DND-41 (cell line): Measurements from ENCODE around the gene JSRP1.

ENCODE experiments used
- EZH2 ChIP-seq: IDR thresholded peaks from 3 replicates; pipeline ENCODE4 v1.6.1; 2012; ENCODE audit warnings: borderline replicate concordance, low read depth, mild to moderate bottlenecking, moderate library complexity, low read length, inconsistent platforms; ENCODE audit not compliant: severe bottlenecking
- TF ChIP-seq, protein P1 (sequence below): IDR thresholded peaks from 2 replicates; pipeline ENCODE4 v1.5.1; 2012; ENCODE audit warnings: borderline replicate concordance, low read length, moderate library complexity, mild to moderate bottlenecking; ENCODE audit not compliant: poor library complexity, severe bottlenecking; ENCODE audit errors: extremely low read depth

DNA sequence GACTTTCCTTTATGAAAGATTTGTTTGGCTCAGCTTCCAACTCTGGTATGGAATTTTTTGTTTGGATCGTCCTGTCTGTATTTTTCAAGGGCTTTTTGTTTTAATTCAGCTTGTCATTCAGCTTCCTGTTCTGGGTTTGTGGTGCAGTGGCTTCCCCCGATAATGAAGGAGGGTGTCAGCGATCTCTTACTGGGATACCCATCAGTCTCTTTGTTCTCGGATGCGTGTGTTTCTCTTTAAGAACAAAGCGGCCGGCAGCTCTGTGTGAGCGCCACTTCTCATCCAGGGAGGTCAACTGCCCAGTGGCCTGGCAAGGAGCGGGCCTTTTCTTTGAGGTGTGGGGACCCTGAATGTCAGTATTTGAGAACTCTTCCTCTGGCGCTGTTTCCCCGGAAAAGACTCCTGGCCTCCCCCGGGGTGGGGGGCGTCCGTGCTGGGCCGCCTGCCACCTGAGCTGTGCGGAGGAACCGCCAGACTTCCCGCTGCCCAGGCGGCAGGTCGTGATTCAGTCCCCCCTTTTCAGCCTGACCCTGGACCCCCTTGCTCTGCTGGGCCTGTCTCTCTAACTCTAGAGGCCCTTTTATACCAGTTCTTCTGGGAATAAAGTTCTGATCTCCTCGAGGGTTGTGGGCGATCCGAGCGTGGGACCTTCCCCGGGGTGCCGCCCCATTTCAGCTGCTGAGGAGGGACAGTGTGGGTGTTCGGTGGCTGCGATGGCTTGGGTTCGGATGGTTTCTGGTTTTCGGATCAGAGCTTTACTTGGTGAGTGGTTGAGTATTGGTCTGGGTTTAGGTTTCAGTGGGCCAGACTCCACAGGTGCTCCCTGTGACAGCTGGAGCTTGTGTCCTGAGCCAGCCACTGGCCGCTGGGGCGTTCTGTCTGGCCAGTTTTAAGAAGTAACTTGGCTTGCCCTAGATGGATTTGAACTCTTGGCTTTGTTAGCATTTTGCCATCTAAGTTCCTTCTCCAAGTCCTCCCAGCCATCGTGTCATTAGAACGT is 16.1 kb downstream of the JSRP1 start:
- TF ChIP-seq, protein P1, sequence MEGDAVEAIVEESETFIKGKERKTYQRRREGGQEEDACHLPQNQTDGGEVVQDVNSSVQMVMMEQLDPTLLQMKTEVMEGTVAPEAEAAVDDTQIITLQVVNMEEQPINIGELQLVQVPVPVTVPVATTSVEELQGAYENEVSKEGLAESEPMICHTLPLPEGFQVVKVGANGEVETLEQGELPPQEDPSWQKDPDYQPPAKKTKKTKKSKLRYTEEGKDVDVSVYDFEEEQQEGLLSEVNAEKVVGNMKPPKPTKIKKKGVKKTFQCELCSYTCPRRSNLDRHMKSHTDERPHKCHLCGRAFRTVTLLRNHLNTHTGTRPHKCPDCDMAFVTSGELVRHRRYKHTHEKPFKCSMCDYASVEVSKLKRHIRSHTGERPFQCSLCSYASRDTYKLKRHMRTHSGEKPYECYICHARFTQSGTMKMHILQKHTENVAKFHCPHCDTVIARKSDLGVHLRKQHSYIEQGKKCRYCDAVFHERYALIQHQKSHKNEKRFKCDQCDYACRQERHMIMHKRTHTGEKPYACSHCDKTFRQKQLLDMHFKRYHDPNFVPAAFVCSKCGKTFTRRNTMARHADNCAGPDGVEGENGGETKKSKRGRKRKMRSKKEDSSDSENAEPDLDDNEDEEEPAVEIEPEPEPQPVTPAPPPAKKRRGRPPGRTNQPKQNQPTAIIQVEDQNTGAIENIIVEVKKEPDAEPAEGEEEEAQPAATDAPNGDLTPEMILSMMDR, result no peak
- no peak for TF ChIP-seq EZH2
